Measurements from ENCODE around the gene RPS6KA2.

Gene RPS6KA2

GRCh38 chr6:166417285-166417691 lies 209.8 kb downstream of the RPS6KA2 start:
- TF ChIP-seq CTCF (conservative IDR thresholded peaks at IDR 0.05) (no peak), ZFX (IDR thresholded peaks at IDR 0.05) (no peak)
- H3K27ac ChIP-seq = no peak overlapping the region

- TF ChIP-seq CTCF (conservative IDR thresholded peaks at IDR 0.05) (no peak), ZFX (IDR thresholded peaks at IDR 0.05) (no peak)
- no peak overlapping the region for H3K27ac ChIP-seq
Measured at GRCh38 chr6:166415833-166416347, 211.2 kb downstream of the RPS6KA2 start.

GRCh38 chr6:166415306-166415705 lies 211.7 kb downstream of the RPS6KA2 start:
- H3K27ac ChIP-seq = no peak overlapping the region
- TF ChIP-seq ZFX (IDR thresholded peaks at IDR 0.05) (no peak), CTCF (conservative IDR thresholded peaks at IDR 0.05) (no peak)

- H3K27ac ChIP-seq = no peak overlapping the region
- TF ChIP-seq CTCF (conservative IDR thresholded peaks at IDR 0.05) (no peak), ZFX (IDR thresholded peaks at IDR 0.05) (no peak)
Measured at GRCh38 chr6:166413491-166413951, 213.5 kb downstream of the RPS6KA2 start.

- H3K27ac ChIP-seq = no peak overlapping the region
- TF ChIP-seq ZFX (IDR thresholded peaks at IDR 0.05) (no peak), CTCF (conservative IDR thresholded peaks at IDR 0.05) (no peak)
Measured at GRCh38 chr6:166412911-166413384, 214.1 kb downstream of the RPS6KA2 start.

GRCh38 chr6:166412156-166412910 lies 214.7 kb downstream of the RPS6KA2 start:
- TF ChIP-seq CTCF (conservative IDR thresholded peaks at IDR 0.05) = no peak
- no peak for TF ChIP-seq ZFX (IDR thresholded peaks at IDR 0.05)
- no peak overlapping the region for H3K27ac ChIP-seq

- H3K27ac ChIP-seq = no peak overlapping the region
- TF ChIP-seq CTCF (conservative IDR thresholded peaks at IDR 0.05) = no peak
- no peak for TF ChIP-seq ZFX (IDR thresholded peaks at IDR 0.05)
Measured at GRCh38 chr6:166411721-166412151, 215.3 kb downstream of the RPS6KA2 start.

Data from C4-2B (cell line).